Neutrophil (primary cell): Measurements from ENCODE around the gene RNF4.
"Not testable (repeated sequence)": the region's sequence is repeated elsewhere in the genome, so short reads cannot be mapped to it uniquely, and the experiment has no call there.

ENCODE experiments used
- H3K27ac ChIP-seq: fragments of 200-600 bp; sonication (generic); 2 replicates; pipeline ENCODE4 v1.5.1; 2016; ENCODE audit warnings: mild to moderate bottlenecking, moderate library complexity
- H3K27me3 ChIP-seq: fragments of 200-600 bp; sonication (generic); 2 replicates; pipeline ENCODE4 v1.6.0; 2016; ENCODE audit warnings: mild to moderate bottlenecking
- H3K36me3 ChIP-seq: fragments of 200-600 bp; sonication (generic); 2 replicates; pipeline ENCODE4 v1.5.1; 2017
- H3K4me1 ChIP-seq, 2 experiments: fragments of 200-600 bp in 1 of 2; sonication (generic) in 1 of 2; 1 replicate in 1 of 2; 2 replicates in 1 of 2; pipeline versions ENCODE4 v1.5.1 to v1.6.1; 2013 to 2016; ENCODE audit warnings: low read depth in 1 of 2, low read length in 1 of 2, mild to moderate bottlenecking in 1 of 2, moderate library complexity in 1 of 2; ENCODE audit not compliant: control insufficient read depth in 1 of 2, insufficient read depth in 1 of 2
- H3K4me3 ChIP-seq, 2 experiments: fragments of 200-600 bp in 1 of 2; sonication (generic) in 1 of 2; 1 replicate in 1 of 2; 2 replicates in 1 of 2; pipeline ENCODE4 v1.5.1; 2013 to 2016; ENCODE audit warnings: low read depth in 1 of 2, low read length in 1 of 2, mild to moderate bottlenecking in 1 of 2, moderate library complexity in 1 of 2
- H3K9me3 ChIP-seq: fragments of 200-600 bp; sonication (generic); 2 replicates; pipeline ENCODE4 v1.5.1; 2016
- TF ChIP-seq, protein P1 (sequence below): fragments of 200-600 bp; sonication (generic); IDR thresholded peaks from 2 replicates; pipeline ENCODE4 v1.5.1; 2016; ENCODE audit warnings: antibody characterized with exemption

RNF4 gene

DNA sequence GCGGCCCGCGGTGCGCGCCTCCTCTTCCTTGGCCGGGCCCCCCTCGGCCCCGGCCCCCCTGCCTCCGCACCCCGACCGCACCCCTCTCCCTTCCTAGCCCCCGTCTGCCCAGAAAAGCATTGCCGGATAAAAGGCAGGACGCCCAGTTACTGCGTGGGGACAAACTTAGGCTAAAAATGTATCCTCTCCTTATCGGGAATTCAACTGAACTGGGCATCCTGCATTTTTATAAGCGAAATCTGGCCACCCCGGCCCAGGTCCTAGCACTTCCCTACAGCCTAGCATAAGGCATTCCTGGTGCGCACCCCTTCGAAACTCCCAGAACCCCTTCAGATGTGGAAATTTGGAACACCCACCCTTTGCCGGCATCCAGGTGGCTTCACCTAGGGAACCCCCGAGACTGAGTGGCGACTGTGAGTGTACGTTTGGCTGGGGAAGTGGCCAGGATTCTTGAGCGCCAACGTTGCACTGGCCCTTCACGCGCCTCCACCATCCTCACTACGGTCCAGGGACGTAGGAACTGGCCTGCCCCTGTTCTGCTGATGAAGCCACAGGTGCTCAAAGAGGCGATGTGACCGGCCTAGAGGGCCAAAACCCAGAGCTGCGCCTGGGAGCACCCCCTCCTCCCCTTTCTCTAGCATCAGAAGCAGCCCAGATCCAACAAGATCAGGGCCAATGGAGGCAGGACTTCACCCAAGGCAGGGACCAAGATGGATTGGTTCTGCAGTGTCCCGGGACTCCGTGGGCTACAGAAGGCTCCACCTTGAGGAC is 5.7 kb upstream of the RNF4 start:
- H3K27me3 ChIP-seq: peaks cover 62% of the 10 kb centered on the region
- TF ChIP-seq, protein P1, sequence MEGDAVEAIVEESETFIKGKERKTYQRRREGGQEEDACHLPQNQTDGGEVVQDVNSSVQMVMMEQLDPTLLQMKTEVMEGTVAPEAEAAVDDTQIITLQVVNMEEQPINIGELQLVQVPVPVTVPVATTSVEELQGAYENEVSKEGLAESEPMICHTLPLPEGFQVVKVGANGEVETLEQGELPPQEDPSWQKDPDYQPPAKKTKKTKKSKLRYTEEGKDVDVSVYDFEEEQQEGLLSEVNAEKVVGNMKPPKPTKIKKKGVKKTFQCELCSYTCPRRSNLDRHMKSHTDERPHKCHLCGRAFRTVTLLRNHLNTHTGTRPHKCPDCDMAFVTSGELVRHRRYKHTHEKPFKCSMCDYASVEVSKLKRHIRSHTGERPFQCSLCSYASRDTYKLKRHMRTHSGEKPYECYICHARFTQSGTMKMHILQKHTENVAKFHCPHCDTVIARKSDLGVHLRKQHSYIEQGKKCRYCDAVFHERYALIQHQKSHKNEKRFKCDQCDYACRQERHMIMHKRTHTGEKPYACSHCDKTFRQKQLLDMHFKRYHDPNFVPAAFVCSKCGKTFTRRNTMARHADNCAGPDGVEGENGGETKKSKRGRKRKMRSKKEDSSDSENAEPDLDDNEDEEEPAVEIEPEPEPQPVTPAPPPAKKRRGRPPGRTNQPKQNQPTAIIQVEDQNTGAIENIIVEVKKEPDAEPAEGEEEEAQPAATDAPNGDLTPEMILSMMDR: no peak
- H3K36me3 ChIP-seq: no peaks in the 10 kb centered on the region
- no peak overlapping the region for H3K27ac ChIP-seq
- no peak overlapping the region for H3K4me3 ChIP-seq
- H3K9me3 ChIP-seq: no peaks in the 10 kb centered on the region
- peaks cover 14 to 18% of the 10 kb centered on the region in 2 experiments for H3K4me1 ChIP-seq

DNA sequence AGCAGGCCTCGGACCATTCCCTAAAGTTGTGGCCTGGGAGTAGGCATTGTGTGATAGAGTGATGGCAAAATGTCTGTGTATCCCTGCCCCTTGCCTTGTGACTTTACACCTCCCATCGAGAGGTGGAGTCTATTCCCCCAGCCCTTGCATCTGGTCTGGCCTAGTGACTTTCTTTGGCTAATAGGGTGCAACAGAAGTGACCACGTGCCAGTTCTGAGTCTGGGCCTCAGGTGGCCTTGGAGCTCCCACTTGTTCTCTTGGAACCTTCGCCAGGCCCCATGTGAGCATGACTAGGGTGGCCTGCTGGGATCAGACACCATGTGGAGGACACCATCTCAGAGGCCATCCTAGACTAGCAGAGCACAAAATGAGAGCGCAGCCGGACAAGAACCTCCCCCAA is 3.9 kb upstream of the RNF4 start:
- Histone ChIP-seq H3K9me3 (no peaks in the 10 kb centered on the region), H3K36me3 (no peaks in the 10 kb centered on the region), H3K4me3 (no peak overlapping the region), H3K27me3 (peaks cover 51% of the 10 kb centered on the region), H3K4me1 (peaks cover 21 to 29% of the 10 kb centered on the region in 2 experiments), H3K27ac (no peak overlapping the region)
- TF ChIP-seq, protein P1: no peak

DNA sequence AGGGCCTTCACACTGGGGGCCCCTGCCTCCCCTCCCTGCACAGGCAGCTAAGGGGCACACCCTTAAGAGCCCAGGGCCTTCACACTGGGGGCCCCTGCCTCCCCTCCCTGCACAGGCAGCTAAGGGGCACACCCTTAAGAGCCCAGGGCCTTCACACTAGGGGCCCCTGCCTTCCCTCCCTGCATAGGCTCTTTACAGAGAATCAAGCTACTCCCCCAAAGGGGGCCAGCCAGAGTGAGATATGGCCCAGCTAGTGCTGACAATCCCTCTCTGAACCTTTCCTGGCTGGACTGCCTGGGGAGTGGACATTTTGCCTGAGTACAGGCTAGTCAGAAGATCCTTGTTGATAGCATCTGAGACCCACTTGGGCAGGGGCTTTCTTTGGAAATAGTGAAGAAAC is 3.4 kb upstream of the RNF4 start:
- H3K36me3 ChIP-seq, H3K27ac ChIP-seq, H3K4me3 ChIP-seq, H3K9me3 ChIP-seq: not testable (repeated sequence)
- H3K4me1 ChIP-seq: peaks cover 26 to 34% of the 10 kb centered on the region in 2 experiments
- H3K27me3 ChIP-seq: peaks cover 45% of the 10 kb centered on the region

DNA sequence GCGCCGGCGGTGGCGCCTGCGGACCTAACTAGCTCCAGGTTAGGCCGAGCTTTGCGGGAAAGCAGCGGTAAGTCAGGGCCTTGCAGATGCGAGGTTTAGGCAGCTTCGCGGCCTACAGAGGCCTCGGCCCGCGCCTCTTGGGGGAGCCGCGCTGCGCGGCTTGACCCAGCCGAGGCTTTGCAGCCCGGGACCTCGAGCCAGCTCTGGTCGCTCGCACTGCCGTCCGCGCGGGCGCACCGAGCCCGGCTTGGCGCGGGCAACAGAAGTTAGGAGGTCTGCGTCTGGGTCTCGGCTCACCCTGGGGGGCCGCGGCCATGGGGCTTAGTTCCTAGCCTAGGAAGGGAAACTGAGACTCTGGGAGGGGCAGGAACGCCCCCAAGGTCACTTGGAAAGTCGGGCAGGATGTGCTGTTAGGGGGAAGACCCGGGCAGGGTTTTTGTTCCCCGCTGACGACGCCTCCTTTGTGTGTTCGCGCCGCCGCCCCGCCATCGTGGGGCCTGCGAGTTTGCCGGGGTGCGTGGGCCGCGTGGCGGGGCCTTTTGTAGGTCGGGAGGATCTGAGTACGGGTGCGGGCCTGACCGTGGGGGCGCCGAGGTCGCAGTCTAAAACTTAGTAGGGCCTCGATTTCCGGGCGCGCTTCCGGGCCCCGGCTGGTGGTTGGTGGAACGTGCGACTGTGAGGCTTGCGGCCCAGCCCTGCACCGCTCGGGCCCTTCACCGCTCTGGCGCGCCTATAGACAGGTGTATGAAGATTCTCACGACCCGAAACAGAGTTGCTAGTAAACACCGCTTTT is 482 bp downstream of the RNF4 start:
- TF ChIP-seq, protein P1: no peak
- peaks cover 16% of the 10 kb centered on the region for H3K36me3 ChIP-seq
- H3K27ac ChIP-seq: peak overlapping the region; percentile 86
- H3K4me3 ChIP-seq: peak overlapping the region; percentile 67 to 85
- peaks cover 23 to 25% of the 10 kb centered on the region in 2 experiments for H3K4me1 ChIP-seq
- peaks cover 7% of the 10 kb centered on the region for H3K27me3 ChIP-seq
- no peaks in the 10 kb centered on the region for H3K9me3 ChIP-seq

DNA sequence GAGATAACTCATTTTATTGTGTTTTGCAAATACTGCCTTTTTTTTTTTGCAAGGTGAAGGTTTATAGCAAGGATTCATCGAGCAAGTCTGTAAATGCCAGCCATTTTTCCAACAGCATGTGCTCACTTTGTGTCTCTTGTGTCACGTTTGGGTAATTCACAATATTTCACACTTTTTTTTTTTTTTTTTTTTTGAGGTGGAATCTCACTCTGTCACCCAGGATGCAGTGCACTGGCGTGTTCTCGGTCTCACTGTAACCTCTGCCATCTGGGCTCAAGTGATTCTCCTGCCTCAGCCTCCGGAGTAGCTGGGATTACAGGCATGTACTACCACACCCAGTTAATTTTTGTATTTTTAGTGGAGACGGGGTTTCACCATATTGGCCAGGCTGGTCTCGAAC is 1.9 kb downstream of the RNF4 start:
- Histone ChIP-seq H3K4me1 (peaks cover 23 to 25% of the 10 kb centered on the region in 2 experiments), H3K36me3 (peaks cover 16% of the 10 kb centered on the region), H3K9me3 (no peaks in the 10 kb centered on the region), H3K27me3 (no peaks in the 10 kb centered on the region), H3K4me3 (no peak overlapping the region), H3K27ac (peak overlapping the region; percentile 86)
- TF ChIP-seq, protein P1: no peak

DNA sequence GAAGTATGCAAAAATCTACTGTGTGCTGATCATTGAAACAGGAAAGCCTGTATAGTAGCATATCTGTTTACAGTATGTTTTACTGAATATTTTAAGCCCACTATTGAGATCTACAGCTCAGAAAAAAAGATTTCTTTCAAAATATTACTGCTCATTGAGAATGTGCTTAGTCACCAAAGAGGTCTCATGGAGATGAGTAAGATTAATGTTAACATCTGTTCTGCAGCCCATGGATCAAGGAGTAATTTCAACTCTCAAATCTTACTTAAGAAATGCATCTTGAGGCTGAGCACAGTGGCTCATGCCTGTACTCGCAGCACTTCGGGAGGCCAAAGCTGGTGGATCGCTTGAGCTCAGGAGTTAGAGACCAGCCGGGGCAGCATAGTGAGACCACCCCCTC is 3.3 kb downstream of the RNF4 start:
- TF ChIP-seq, protein P1: no peak
- Histone ChIP-seq H3K9me3 (no peaks in the 10 kb centered on the region), H3K27me3 (no peaks in the 10 kb centered on the region), H3K4me3 (no peak overlapping the region), H3K27ac (no peak overlapping the region), H3K4me1 (peaks cover 23 to 25% of the 10 kb centered on the region in 2 experiments), H3K36me3 (peaks cover 16% of the 10 kb centered on the region)
